HL-60 (cell line): ENCODE data around the gene PTPRN2.

Source experiments
- CTCF ChIP-seq: IDR thresholded peaks from one replicate; pipeline ENCODE4 v1.5.1; 2011; ENCODE audit warnings: low read length, control low read depth, inconsistent platforms; ENCODE audit not compliant: insufficient read depth
- POLR2AphosphoS5 ChIP-seq: IDR thresholded peaks from 2 replicates; pipeline ENCODE4 v1.6.1; 2012; ENCODE audit warnings: low read depth

- TF ChIP-seq CTCF (no peak), POLR2AphosphoS5 (no peak)
Measured at GRCh38 chr7:158096582-158096981, 491.0 kb downstream of the PTPRN2 start.
